EL (cell line): ENCODE results near the gene UGT1A8.

Experiments used
- DNase-seq: peaks from one replicate; pipeline ENCODE4 v3.0.0-alpha.2; 2016

Gene UGT1A8

DNA sequence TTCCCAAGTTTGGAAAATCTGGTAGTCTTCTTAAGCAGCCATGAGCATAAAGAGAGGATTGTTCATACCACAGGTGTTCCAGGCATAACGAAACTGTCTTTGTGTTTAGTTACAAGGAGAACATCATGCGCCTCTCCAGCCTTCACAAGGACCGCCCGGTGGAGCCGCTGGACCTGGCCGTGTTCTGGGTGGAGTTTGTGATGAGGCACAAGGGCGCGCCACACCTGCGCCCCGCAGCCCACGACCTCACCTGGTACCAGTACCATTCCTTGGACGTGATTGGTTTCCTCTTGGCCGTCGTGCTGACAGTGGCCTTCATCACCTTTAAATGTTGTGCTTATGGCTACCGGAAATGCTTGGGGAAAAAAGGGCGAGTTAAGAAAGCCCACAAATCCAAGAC, 154.7 kb downstream of the UGT1A8 start:
- no peak for DNase-seq

DNA sequence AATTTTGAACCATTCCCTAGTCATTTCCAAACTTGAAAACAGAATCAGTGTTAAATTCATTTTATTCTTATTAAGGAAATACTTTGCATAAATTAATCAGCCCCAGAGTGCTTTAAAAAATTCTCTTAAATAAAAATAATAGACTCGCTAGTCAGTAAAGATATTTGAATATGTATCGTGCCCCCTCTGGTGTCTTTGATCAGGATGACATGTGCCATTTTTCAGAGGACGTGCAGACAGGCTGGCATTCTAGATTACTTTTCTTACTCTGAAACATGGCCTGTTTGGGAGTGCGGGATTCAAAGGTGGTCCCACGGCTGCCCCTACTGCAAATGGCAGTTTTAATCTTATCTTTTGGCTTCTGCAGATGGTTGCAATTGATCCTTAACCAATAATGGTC, 155.2 kb downstream of the UGT1A8 start:
- no peak for DNase-seq

DNA sequence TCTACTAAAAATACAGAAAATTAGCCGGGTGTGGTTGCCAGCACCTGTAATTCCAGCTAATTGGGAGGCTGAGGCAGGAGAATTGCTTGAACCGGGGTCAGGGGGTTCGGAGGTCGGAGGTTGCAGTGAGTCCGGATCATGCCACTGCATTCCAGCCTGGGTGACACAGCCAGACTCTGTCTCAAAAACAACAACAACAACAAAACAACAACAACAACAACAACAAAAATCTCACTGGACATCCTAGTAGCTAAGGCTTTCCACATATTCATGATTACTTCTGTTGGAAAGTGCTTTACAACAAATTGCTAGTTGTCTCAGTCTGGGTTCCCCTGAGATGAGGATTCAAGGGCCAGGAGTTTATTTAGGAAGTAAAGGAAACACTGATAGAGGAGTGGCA, 156.4 kb downstream of the UGT1A8 start:
- no peak for DNase-seq

GRCh38 chr2:233775414-233775813, 158.0 kb downstream of the UGT1A8 start:
- no peak for DNase-seq

DNA sequence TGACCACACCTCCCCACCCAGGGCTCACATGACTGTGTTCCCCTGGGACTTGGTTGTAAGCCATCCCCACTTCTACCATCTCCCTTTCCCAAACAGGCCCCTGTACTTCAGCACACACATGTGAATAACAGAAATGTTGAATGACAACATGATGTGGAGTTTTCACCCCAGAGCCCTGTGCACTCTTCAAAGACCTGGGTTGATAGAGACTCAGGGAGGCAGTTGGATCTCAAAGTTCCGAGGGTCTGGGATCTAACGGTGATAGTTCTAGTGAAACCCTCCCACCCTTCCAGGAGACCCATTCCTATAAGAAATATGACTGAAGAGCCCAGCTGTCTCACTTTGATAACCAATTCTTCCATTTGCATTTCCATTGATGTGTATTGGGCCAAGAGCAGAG, 160.6 kb downstream of the UGT1A8 start, which contains the start of gene MROH2A:
Gene MROH2A, plus strand, starts transcription at position 301 of the 400 bp plus-strand sequence. CDS start 1,029 bp downstream, outside the sequence.
- no peak for DNase-seq

DNA sequence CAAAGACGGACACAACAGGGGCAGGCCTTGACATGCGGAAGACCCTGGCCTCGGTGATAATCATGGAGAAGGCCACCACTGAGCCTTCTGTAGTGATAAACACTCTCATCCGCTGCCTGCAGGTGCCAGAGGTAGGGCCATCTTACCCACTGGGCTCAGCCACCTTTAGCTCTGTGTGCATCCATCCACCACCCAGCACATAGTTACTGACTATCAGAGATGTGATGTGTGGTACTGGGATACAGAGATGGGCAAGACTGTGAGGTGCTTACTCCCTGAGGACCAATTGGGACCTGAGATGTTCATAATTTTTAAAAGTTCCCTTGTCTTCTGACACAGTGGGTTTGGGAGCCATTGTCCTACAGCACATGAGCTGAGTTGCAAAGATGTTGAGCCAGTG, 162.3 kb downstream of the UGT1A8 start:
- no peak for DNase-seq

- DNase-seq: no peak
Measured at GRCh38 chr2:233780771-233781170, 163.3 kb downstream of the UGT1A8 start.

DNA sequence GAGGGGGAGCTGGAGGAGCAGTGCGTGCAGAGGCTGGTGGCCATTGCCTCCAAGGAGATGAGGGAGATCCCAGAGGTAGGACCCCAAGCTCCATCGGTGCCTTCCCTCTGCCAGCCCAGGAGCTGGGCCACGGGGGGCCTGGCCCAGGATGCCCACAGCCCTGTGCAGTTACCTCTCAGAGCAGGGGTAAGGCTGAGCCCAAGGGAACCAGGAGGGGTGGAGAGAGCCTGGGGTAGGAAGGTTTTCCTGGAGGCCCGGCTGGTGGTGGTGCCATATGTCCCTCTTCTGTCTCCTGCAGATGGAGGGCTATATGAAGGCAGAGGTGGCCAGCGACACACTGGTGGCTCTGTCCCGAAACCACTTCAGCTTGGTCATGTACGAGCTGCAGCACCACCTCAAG, 172.1 kb downstream of the UGT1A8 start:
- DNase-seq: no peak

- no peak for DNase-seq
Measured at GRCh38 chr2:233791151-233791882, 173.9 kb downstream of the UGT1A8 start.

DNA sequence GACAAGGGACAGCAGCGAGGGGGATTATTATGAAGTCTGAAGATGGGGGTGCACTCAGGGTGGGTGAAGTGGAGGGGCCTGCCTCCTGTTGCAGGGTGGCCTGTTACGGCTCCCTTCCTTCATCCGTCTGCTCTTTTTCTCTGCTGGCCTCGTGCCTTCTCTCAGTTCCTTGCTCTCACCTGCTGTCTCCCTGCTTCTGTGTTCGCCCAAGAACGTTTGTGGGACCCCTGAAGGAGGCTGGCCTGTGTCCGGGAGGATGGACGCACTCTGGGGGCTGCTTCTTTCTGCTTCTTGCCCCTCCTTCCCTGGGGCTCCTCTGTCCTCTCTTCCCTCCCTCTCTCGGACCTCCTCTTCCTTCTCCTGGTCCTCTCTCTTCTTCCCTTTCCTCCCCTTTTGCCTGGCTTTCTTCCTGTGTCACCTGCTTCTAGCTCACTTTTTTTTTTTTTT, 174.5 kb downstream of the UGT1A8 start:
- DNase-seq: no peak

DNA sequence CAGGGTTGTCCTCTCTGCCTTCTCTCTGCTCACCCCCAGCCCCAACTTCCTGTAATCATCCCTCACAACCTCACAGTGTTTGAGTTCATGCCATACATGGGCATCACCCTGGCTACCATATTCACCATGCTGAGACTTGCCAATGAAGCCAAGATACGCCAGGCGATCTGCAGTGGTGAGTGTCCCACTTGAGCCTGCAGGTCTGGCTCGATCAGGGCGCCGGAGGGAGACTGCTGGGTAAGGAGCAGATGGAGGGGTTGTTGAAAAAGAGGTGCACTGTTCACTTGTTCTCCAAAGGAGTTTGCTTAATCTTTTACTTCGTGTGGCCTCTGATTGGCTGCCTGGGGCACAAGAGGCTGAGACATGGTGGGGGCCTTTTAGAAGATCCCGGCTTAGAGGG, 175.3 kb downstream of the UGT1A8 start:
- DNase-seq: no peak

GRCh38 chr2:233793465-233794127, 176.2 kb downstream of the UGT1A8 start:
- DNase-seq: no peak

- DNase-seq: no peak
Measured at GRCh38 chr2:233794128-233794658, 176.8 kb downstream of the UGT1A8 start.

DNA sequence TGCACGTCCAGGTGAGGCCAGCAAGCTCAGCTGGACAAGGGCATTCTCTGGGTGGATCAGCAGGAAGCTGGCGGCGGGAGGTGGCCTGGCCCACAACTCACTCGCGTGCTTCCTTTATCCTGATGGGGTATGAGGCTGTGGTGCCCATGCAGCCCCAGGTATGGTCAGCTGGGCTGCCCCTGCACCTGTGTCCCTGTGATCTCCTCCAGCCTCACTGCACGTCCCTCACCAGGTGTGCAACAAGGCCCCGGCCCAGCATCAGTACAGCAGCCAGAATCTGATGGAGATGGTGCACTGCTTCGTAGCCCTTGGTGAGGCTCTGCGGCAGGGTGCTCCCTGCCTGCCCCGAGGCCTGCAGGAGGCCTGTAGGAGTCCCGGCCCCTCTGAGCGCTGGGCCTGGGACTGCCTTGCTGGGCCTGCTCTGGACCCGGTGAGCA, 178.3 kb downstream of the UGT1A8 start:
- no peak for DNase-seq

- DNase-seq: no peak
Measured at GRCh38 chr2:233796254-233796653, 178.8 kb downstream of the UGT1A8 start.

DNA sequence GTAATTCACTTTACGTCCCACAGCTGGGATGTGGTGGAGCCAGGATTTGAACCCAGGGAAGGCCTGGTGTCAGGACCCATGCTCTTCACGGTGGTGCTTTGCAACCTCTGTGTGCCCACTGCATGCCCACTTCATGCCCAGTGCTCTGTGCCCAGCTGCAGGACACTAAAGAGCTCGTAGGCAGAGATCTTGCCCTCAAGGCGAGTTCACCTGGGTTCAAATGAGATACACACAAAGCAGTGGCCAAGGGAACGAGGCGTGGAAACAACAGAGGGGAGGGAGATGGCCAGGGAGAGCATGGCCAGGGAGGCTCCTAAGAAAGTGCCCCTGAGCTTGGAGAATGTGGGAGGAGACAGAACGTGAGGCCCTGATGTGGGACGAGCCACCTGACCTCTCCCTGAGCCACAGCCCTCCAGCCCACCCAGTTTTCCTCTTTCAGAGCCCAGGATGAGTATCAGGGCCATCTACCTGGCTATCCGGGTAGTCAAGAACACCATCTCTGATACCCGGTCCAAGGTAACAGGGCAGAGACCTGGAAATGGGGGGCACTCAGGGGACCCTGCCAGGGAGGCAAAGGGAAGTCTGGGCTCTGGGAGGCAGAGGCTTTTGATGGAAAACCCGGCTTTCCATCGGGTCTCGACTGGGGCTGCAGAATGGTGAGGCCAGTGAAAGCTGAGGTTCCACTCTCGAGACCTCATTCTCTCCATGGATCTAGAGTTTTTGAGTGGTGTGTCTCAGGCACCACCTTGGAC, 181.1 kb downstream of the UGT1A8 start:
- no peak for DNase-seq

GRCh38 chr2:233799087-233799665, 181.7 kb downstream of the UGT1A8 start:
- no peak for DNase-seq

DNA sequence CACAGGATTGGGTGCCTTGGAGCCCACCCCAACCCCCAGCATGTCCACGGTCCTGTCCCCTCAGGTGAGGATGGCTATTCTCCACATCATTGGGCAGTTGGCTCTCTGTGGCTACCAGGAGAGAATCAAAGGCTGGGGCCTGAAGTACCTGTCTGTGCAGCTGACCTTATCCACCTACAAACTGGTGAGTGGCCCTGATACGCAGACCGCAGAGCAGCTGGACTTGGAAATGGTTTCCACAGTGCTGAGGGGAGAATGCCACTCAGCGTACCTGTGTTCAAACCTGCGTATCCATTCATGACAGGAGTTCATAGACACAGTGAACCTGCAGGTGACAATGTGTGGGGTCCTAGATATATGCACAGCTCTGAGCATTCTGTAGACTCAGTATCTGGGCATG, 182.3 kb downstream of the UGT1A8 start:
- DNase-seq: no peak

- no peak for DNase-seq
Measured at GRCh38 chr2:233800208-233800607, 182.8 kb downstream of the UGT1A8 start.

DNA sequence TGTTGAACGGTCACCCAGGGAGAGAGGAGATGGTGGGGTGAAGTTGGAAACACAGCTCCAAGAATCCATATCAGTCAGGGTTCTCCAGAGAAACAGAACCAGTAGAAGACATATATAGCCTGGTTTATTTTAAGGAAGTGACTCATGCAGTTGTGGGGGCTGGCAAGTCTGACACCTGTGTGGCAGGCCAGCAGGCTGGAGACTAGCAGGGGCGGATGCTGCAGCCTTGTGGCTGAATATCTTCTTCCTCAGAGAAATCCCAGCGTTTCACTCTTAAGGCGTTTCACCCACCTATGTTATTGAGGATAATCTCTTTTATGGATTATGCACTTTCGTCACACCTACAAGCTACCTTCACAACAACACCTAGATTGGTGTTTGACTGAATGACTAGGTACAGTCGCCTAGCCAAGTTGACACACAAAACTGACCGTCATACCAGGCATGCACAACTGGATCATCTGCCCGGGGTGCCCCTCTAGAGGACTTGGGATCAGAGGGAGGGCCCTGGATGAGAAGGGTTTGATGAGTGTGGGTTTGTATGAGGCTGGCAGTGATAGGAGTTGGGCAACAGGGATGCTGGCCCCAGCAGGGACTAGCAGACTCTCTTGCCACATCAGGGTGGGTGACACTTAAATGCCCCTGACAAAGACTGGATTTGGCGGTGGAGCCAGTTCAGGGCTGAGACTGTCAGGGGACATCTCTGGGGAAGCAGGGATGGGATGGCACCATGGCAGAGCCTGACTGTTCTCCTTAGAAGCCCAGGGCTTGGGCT, 184.1 kb downstream of the UGT1A8 start:
- no peak for DNase-seq

DNA sequence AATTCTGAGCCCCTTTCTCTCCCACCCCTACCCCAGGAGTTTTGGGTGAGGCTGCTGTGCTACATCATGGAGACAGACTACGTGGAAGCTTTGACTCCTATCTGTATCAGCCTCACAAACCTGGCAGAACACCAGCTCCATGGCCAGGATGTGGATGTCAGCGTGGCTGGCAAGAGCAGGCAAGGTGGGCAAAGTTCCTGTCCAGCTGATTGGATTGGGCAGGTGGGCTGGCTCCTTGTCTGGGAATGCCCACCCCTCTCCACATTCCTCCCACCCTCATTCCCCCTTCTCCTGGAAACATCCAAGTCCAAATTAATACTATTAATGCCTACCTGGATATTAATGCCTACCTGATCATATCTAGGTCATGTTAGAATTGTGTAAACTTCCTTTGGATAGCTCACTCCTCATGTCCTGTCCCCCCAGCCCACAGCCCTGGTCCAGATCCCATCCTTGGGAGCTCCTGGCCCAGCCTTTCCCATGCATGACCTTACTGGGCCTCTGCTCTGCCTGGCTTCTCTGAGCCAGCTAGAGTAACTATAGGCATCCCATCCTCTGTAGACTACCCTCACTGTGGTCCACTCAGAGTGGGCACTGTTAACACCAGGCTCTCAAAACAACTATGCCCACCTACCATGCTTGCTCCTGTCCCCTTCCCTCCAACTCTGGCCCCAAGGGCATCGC, 184.8 kb downstream of the UGT1A8 start:
- DNase-seq: no peak
